Hepatocyte (in vitro differentiated cells): ENCODE measurements around the gene PTPRE.

Experiments used
- EZH2 ChIP-seq: fragments of 200-600 bp; sonication (generic); IDR thresholded peaks from 2 replicates; pipeline ENCODE4 v1.6.1; 2016; ENCODE audit warnings: antibody characterized with exemption, mild to moderate bottlenecking, borderline replicate concordance
- EZH2phosphoT487 ChIP-seq: fragments of 200-600 bp; sonication (generic); IDR thresholded peaks from one replicate; pipeline ENCODE4 v1.6.1; 2018; ENCODE audit warnings: antibody characterized with exemption, mild to moderate bottlenecking, low read depth, moderate library complexity; ENCODE audit not compliant: unreplicated experiment, severe bottlenecking
- TF ChIP-seq, protein P1 (sequence below): fragments of 200-600 bp; sonication (generic); IDR thresholded peaks from 2 replicates; pipeline ENCODE4 v1.5.1; 2016; ENCODE audit warnings: antibody characterized with exemption, mild to moderate bottlenecking; ENCODE audit not compliant: poor library complexity

- TF ChIP-seq, protein P1, sequence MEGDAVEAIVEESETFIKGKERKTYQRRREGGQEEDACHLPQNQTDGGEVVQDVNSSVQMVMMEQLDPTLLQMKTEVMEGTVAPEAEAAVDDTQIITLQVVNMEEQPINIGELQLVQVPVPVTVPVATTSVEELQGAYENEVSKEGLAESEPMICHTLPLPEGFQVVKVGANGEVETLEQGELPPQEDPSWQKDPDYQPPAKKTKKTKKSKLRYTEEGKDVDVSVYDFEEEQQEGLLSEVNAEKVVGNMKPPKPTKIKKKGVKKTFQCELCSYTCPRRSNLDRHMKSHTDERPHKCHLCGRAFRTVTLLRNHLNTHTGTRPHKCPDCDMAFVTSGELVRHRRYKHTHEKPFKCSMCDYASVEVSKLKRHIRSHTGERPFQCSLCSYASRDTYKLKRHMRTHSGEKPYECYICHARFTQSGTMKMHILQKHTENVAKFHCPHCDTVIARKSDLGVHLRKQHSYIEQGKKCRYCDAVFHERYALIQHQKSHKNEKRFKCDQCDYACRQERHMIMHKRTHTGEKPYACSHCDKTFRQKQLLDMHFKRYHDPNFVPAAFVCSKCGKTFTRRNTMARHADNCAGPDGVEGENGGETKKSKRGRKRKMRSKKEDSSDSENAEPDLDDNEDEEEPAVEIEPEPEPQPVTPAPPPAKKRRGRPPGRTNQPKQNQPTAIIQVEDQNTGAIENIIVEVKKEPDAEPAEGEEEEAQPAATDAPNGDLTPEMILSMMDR, result no peak
- TF ChIP-seq EZH2 (no peak), EZH2phosphoT487 (no peak)
Measured at GRCh38 chr10:128066870-128067382, 160.0 kb downstream of the PTPRE start.
